PC-3 (cell line): Measurements from ENCODE around the gene ANKRD53.

Source experiments
- EZH2 ChIP-seq: fragments of 300-600 bp; sonication (generic); IDR thresholded peaks from one replicate; pipeline ENCODE4 v1.6.1; 2017; ENCODE audit warnings: antibody characterized with exemption, mild to moderate bottlenecking, low read length; ENCODE audit not compliant: unreplicated experiment
- TF ChIP-seq, protein P1 (sequence below): fragments of 300-600 bp; sonication (generic); conservative IDR thresholded peaks from 2 replicates; pipeline ENCODE4 v1.5.1; 2017; ENCODE audit warnings: antibody characterized with exemption, low read depth, mild to moderate bottlenecking, low read length

- TF ChIP-seq, protein P1, sequence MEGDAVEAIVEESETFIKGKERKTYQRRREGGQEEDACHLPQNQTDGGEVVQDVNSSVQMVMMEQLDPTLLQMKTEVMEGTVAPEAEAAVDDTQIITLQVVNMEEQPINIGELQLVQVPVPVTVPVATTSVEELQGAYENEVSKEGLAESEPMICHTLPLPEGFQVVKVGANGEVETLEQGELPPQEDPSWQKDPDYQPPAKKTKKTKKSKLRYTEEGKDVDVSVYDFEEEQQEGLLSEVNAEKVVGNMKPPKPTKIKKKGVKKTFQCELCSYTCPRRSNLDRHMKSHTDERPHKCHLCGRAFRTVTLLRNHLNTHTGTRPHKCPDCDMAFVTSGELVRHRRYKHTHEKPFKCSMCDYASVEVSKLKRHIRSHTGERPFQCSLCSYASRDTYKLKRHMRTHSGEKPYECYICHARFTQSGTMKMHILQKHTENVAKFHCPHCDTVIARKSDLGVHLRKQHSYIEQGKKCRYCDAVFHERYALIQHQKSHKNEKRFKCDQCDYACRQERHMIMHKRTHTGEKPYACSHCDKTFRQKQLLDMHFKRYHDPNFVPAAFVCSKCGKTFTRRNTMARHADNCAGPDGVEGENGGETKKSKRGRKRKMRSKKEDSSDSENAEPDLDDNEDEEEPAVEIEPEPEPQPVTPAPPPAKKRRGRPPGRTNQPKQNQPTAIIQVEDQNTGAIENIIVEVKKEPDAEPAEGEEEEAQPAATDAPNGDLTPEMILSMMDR: no peak
- TF ChIP-seq EZH2: no peak
These were observed 39.9 kb upstream of the ANKRD53 start for GRCh38 chr2:70938586-70938950.
